ENCODE results near the gene ZNF784.

The ZNF784 gene

DNA sequence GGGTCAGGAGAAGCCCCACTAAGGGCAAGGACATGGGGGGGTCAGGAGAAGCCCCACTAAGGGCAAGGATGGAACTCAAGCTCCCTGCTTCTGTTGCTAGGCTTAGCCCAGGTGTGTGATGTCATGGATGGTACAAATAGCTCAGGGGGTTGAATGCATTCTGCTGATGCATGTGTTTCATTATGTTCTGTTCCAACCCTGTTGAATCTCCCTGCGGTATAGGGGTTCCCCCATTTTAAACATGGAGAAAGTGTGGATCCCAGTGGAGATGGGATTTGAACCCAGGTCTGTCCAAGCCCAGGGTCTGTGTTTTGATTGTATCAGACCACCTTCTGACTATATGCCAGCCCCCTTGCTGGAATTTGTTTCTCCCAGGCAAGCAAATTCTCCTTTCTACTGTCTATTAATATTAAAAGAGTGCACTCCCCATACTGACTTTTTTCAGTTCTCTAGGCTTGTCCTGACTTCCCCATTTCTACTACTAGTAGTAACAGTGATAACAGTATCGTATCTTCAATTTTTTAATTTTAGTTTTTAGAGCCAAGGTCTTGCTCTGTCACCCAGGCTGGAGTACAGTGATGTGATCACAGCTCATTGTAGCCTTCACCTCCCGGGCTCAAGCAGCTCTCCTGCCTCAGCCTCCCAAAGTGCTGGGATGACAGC, 12.3 kb downstream of the ZNF784 start:
- TF ChIP-seq, protein P1, sequence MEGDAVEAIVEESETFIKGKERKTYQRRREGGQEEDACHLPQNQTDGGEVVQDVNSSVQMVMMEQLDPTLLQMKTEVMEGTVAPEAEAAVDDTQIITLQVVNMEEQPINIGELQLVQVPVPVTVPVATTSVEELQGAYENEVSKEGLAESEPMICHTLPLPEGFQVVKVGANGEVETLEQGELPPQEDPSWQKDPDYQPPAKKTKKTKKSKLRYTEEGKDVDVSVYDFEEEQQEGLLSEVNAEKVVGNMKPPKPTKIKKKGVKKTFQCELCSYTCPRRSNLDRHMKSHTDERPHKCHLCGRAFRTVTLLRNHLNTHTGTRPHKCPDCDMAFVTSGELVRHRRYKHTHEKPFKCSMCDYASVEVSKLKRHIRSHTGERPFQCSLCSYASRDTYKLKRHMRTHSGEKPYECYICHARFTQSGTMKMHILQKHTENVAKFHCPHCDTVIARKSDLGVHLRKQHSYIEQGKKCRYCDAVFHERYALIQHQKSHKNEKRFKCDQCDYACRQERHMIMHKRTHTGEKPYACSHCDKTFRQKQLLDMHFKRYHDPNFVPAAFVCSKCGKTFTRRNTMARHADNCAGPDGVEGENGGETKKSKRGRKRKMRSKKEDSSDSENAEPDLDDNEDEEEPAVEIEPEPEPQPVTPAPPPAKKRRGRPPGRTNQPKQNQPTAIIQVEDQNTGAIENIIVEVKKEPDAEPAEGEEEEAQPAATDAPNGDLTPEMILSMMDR (IDR thresholded peaks at IDR 0.05; ENCODE audit: low read length) = no peak
- no peak for TF ChIP-seq EZH2phosphoT487 (IDR thresholded peaks at IDR 0.05; ENCODE audit: low read length)
- TF ChIP-seq EZH2 (optimal IDR thresholded peaks at IDR 0.05; ENCODE audit: low read depth, low read length) = no peak
- Histone ChIP-seq H3F3A (ENCODE audit: insufficient read depth, low read length) (no peaks in the 10 kb centered on the region), H3K27me3 (replicated peaks; ENCODE audit: insufficient read depth, low read length) (no peaks in the 10 kb centered on the region), H3K9me2 (replicated peaks; ENCODE audit: insufficient read depth, low read length) (no peaks in the 10 kb centered on the region), H3K9me3 (replicated peaks; ENCODE audit: insufficient read depth, low read length) (no peaks in the 10 kb centered on the region), H3K4me3 (ENCODE audit: low read length) (no peak overlapping the region), H3K4me2 (ENCODE audit: low read depth, low read length) (no peak overlapping the region), H3K9ac (ENCODE audit: low read length) (no peak overlapping the region), H3K27ac (ENCODE audit: low read length) (no peak overlapping the region), H3K79me2 (ENCODE audit: low read length) (peaks cover 37% of the 10 kb centered on the region), H3K4me1 (ENCODE audit: low read length) (no peaks in the 10 kb centered on the region), H3K36me3 (replicated peaks; ENCODE audit: insufficient read depth, low read length) (no peaks in the 10 kb centered on the region), H2AFZ (ENCODE audit: low read length) (no peak overlapping the region), H4K20me1 (ENCODE audit: insufficient read depth, low read length) (no peaks in the 10 kb centered on the region)
- DNase-seq = no peak

DNA sequence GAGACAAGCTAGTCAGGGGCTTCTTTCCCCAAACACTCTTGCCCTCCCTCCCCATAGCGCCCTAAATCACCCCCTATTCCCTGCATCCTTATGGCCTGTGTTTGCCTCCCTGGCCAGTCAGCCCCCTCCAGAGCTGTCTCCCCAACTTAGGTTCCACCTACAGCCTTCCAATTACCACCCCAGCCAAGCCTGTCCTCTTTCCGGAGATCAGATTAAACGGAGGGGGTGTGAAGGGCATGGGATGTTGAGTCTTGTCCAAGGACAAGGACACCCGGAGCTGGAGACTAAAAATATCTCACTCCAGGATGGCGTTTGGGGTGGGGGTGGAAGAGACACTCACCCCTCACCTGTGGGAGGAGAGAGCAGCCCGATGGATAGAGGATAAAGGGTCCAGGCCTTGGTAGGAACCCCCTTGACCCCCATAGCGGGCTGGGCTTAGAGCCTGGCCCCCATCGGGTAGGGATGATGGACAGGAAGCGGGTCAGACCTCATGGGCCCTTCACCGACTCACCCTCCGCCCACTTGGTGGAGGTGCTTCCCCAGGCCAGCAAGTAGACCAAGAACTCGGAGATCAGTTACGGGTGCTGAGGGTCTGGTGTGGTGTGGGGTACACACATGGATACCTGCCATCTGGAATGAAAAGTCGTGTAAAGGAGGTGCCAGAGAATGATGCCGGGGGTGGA, 12.9 kb downstream of the ZNF784 start:
- no peaks in the 10 kb centered on the region for H3K36me3 ChIP-seq (replicated peaks; ENCODE audit: insufficient read depth, low read length)
- no peaks in the 10 kb centered on the region for H3F3A ChIP-seq (ENCODE audit: insufficient read depth, low read length)
- no peaks in the 10 kb centered on the region for H4K20me1 ChIP-seq (ENCODE audit: insufficient read depth, low read length)
- H3K79me2 ChIP-seq (ENCODE audit: low read length) = peaks cover 44% of the 10 kb centered on the region
- H3K9me2 ChIP-seq (replicated peaks; ENCODE audit: insufficient read depth, low read length) = no peaks in the 10 kb centered on the region
- H2AFZ ChIP-seq (ENCODE audit: low read length) = no peak overlapping the region
- DNase-seq = no peak
- no peak overlapping the region for H3K4me3 ChIP-seq (ENCODE audit: low read length)
- no peak overlapping the region for H3K9ac ChIP-seq (ENCODE audit: low read length)
- TF ChIP-seq EZH2 (optimal IDR thresholded peaks at IDR 0.05; ENCODE audit: low read depth, low read length) = no peak
- TF ChIP-seq, protein P1 (IDR thresholded peaks at IDR 0.05; ENCODE audit: low read length) = no peak
- no peak for TF ChIP-seq EZH2phosphoT487 (IDR thresholded peaks at IDR 0.05; ENCODE audit: low read length)
- no peaks in the 10 kb centered on the region for H3K9me3 ChIP-seq (replicated peaks; ENCODE audit: insufficient read depth, low read length)
- no peak overlapping the region for H3K4me2 ChIP-seq (ENCODE audit: low read depth, low read length)
- H3K27ac ChIP-seq (ENCODE audit: low read length) = no peak overlapping the region
- H3K4me1 ChIP-seq (ENCODE audit: low read length) = peaks cover 5% of the 10 kb centered on the region
- no peaks in the 10 kb centered on the region for H3K27me3 ChIP-seq (replicated peaks; ENCODE audit: insufficient read depth, low read length)

DNA sequence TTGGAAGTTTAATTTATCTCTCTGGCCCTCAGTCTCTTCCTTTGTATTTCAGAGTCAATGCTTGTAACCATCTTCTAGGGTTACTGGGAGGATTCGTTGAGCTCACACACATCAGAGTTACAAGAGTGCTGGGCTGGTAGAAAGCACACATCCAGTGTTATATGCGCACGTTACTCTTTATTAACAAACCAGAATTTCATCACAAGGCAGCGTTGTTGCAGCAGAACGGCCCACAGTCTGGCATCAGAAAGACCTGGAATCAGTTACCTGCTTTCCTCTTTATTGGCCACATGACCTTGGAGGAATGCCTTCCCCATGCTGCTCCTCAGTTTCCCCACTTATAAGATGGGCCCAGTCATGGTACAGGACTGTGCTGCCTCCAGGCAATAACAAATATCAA, 15.0 kb downstream of the ZNF784 start:
- H4K20me1 ChIP-seq (ENCODE audit: insufficient read depth, low read length) = no peaks in the 10 kb centered on the region
- no peak for DNase-seq
- peaks cover 15% of the 10 kb centered on the region for H3F3A ChIP-seq (ENCODE audit: insufficient read depth, low read length)
- no peak overlapping the region for H3K4me3 ChIP-seq (ENCODE audit: low read length)
- H3K4me1 ChIP-seq (ENCODE audit: low read length) = peaks cover 11% of the 10 kb centered on the region
- peaks cover 46% of the 10 kb centered on the region for H3K79me2 ChIP-seq (ENCODE audit: low read length)
- H3K27me3 ChIP-seq (replicated peaks; ENCODE audit: insufficient read depth, low read length) = no peaks in the 10 kb centered on the region
- H3K4me2 ChIP-seq (ENCODE audit: low read depth, low read length) = no peak overlapping the region
- H3K27ac ChIP-seq (ENCODE audit: low read length) = no peak overlapping the region
- TF ChIP-seq EZH2phosphoT487 (IDR thresholded peaks at IDR 0.05; ENCODE audit: low read length) (no peak), EZH2 (optimal IDR thresholded peaks at IDR 0.05; ENCODE audit: low read depth, low read length) (no peak)
- TF ChIP-seq, protein P1 (IDR thresholded peaks at IDR 0.05; ENCODE audit: low read length) = no peak
- no peak overlapping the region for H2AFZ ChIP-seq (ENCODE audit: low read length)
- H3K9me2 ChIP-seq (replicated peaks; ENCODE audit: insufficient read depth, low read length) = no peaks in the 10 kb centered on the region
- H3K9me3 ChIP-seq (replicated peaks; ENCODE audit: insufficient read depth, low read length) = no peaks in the 10 kb centered on the region
- no peak overlapping the region for H3K9ac ChIP-seq (ENCODE audit: low read length)
- H3K36me3 ChIP-seq (replicated peaks; ENCODE audit: insufficient read depth, low read length) = no peaks in the 10 kb centered on the region
